Stimulated activated CD8-positive, alpha-beta memory T cell treated with anti-CD3 and anti-CD28 coated beads, Interleukin-4, amount 100 ng/mL, for 48 hours (primary cell): ENCODE measurements around the gene RPL27A.

Source experiments
- DNase-seq: peaks from one replicate; pipeline ENCODE4 v3.0.0-alpha.2; 2020

The RPL27A gene

DNA sequence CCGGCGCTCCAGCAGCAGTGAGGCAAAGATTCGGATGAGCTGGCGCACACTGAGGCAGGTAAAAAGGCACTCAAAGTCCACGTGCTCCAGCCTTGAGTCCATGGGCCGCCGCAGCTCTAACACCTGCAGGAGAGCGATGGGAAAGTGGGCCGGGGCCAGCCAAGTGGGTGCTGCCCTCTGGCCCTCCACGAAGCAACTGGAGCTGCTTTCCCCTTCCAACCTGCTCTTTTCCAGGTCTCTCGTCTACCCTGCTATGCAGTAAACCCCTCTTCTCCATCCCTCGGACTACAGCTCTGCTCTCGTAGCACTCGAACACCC lies 20.0 kb downstream of the RPL27A start:
- no peak for DNase-seq

DNA sequence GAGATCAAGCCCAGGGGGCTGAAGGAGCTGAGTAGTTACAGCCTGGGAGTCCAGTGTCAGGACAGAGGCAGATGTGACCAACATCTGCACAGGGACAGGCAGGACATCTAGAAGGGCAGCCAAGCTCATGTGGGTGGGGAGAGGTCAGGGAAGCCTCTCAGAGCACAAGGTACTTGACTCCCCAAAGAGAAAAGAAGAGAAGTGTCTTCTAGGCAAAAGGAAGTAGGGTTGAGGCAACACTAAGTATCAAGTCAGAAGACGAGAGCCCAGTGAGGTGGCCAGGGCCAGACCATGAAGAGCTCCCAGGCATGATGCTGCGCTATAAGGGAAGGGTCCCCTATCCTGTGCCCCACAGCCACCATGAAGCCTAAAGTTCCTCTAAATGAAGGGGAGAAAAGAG lies 21.5 kb downstream of the RPL27A start:
- no peak for DNase-seq

- DNase-seq: no peak
Measured at GRCh38 chr11:8705146-8705545, 22.6 kb downstream of the RPL27A start.

GRCh38 chr11:8706673-8707432 lies 24.3 kb downstream of the RPL27A start:
- no peak for DNase-seq

DNA sequence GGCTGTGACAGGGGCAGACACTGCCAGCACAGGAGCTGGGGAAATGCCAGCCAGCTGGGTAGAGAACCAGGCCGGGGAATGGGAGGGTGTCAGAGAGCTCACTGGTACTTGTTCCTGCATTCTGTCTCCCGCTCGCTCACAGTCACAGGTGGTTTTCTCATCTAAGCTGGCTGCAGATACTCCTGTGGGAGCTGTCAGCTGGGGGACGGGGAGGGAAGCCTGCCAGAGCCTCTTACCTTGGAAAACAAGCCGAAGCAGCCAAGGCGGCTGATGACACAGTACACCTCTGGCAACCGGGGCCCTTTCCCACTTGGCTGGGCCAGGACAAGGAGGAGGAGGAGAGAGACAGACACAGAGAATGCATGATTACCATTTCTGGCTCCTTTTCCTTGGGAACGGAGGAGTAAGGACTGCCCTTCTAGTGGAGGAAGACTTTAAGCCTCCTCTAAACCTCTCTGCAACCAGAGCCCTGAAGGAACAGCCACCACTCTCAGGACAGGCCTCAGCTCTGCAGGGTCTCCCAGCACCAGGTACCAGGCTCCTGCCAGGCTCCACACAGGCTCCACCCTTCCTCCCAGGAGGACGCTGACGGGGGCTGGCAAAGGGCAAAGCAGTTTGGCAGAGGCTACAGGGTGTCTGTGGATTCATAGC lies 25.1 kb downstream of the RPL27A start:
- DNase-seq: no peak

- no peak for DNase-seq
Measured at GRCh38 chr11:8709002-8709672, 26.5 kb downstream of the RPL27A start.

GRCh38 chr11:8709777-8710176 lies 27.2 kb downstream of the RPL27A start:
- DNase-seq: no peak

DNA sequence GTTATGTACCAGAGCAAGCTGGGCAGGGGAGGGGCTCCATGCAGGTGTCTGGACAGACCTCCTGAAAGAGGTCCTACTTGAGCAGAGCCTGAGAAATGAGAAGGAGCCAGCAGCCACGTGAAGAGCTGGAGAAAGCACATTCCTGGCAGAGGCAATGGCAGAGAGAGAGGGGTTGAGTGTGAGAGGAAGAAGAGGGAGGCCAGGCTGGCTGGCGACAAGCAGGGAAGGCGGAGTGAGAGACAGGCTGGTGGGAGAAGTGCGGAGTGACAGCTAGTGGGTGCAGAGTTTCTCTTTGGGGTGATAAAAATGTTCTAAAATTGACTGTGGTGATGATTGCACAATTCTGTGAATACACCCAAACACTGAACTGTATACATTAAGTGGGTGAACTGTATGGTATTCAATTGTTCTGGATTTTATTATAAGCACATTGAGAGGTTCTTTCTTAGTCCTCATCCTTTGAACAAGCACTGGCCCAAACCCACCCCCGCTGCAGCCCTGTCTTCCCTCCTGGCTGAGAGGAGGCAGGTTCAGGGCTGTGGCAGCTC lies 29.4 kb downstream of the RPL27A start:
- no peak for DNase-seq

GRCh38 chr11:8712506-8712905 lies 29.9 kb downstream of the RPL27A start:
- no peak for DNase-seq

- no peak for DNase-seq
Measured at GRCh38 chr11:8713760-8714454, 31.3 kb downstream of the RPL27A start.

- DNase-seq: no peak
Measured at GRCh38 chr11:8714622-8715225, 32.1 kb downstream of the RPL27A start.

DNA sequence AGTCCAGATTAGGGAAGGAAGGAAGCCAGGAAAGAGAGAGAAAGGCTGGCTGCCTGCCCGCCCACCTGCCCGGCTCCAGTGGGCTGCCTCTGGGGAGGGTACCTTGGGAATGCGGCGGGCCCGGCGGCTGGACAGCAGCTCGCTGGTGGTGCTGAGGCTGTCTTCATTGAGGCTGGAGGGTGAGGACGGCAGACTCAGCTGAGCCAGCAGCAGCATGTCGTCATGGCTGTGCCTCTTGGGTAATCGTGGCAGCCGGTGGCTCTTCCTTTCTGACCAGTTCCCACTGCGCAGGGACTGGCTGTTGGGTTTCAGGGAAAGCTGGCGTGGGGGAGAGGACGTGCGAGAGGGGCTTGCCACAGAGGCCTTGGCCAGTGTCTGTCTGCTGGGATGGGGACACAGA lies 32.9 kb downstream of the RPL27A start:
- DNase-seq: no peak

- no peak for DNase-seq
Measured at GRCh38 chr11:8717544-8717875, 34.9 kb downstream of the RPL27A start.

DNA sequence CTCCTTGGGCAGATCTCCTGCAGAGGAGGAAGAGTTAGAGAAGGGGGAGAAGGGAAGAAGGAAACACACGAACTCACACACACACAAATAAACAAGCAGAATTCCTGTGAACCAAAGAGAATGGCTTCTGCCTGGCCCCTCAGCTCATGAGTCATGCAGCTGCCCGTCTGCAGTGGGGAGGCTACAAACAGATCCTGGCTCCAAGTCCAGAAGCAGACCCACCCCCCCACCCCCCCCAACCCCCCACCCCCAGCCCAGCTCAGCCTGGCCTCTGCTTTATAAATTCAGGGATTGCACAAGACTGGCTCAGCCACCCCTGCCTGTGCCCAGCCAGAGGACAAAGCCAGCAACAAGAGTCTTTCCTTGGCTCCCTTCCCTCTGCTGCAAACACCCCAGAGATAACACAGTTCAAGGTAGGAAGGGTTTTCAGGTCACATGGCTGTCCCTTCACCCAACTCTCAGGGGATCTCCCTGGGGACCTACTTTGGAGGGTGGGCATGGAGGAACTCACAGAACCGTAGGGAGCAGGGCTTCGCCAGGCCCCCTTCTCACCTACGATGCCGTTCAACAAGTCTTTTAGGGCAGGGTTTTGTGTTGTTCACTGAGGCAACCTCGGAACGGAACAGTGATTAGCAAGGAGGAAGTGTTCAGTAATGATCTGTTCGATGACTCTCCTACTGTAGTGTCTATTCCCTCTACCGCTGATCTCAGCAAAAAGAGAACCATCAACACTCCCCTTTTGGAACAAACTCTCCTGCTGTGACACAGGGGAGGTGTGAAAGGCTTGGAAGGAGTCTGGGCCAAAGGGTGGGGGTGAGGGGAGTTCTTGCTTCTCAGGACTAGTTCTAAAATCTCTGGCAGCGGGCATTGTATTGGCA lies 35.5 kb downstream of the RPL27A start:
- no peak for DNase-seq

DNA sequence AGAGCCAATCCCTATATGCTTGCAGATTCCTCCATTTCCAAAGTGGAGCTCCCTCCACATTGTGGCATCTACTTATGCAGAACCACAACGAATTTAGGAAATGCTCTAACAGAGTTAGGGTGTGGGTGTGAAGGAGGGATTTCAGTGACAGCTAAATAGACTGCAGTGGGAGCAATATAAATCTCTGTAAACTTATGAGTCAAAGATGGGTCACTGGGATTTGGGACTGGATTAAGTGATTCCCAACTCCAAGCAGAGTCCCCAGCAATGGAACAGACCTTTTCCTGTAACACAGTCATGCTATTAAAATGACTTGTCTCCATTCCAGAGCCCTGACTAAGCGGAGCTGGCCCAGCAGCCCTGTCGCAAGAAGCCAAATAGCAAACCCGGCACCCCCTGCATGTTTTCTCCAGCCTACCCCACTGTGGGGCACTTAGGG lies 36.6 kb downstream of the RPL27A start:
- no peak for DNase-seq

GRCh38 chr11:8719721-8720120 lies 37.1 kb downstream of the RPL27A start:
- DNase-seq: no peak

DNA sequence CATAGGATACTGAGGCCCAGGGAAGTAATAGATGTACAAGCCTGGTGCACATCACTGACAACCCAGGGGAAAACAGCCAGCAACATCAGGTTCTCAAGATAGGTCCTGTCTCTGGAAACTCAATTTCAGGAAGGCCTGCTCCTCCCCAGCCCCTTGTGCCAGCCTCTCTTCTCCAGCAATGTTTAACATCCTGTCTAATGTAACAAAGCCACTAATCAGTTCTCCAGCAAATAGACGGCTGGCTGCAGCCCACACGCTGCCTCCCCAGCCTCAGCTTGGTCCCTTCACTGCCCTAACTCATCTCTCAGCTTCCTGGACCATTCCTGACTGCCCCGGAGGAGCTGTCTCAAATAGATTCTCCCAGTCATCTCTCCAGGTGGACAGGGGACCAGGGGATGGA lies 37.8 kb downstream of the RPL27A start:
- DNase-seq: no peak

DNA sequence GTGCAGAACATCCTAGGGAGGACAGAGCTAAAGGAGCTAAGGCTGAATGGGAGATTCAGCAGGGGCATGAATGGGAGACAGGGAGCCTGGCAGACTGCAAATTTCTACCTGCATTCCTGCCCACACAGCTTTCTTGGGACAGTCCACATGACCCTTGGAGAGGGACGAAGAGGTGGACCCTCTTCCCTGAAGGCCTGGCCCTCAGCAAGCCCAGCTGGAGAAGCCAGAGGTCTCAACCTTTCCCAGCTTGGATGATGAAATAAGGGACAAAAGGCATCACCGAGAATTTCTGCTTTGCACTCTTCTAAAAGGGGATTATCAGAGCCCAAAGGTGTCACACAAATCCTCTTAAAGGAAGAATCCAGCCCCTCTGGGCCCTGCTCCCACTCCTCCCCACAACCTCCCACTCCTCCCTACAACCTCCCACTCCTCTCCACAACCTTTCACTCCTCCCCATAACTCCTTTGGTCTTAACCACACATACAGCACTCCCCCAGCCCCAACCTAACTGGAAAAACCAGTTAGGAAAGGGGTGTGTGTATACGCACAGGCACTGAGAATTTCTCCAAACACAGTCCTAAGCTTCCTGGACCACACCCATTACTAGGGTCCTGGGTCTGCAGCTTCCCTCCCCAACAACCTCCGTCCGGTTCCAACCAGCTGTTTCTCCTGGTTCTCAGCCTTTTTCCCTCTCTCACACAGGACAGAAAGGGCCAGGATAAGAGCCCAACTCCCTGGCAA lies 38.4 kb downstream of the RPL27A start:
- DNase-seq: no peak

GRCh38 chr11:8721609-8722500 lies 39.3 kb downstream of the RPL27A start:
- no peak for DNase-seq

DNA sequence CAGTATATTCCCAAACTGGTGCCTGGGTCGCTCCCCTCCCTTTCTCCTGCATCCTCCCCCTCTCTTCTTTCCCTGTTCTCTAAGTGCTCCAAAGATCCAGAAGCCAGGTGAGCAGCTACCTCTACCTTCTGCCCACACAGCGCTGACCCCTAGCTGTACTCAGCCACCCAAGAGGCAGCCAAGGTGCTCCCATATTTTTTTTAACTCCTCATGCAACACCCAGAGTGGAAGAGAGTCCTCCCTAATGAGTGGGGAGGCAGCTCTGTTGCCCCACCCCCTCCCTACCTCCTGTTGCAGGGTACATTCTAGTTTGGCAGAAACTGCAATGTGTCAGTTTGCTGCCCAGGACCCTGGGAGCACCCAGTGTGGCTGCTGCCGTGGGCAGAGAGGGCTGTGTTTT lies 40.2 kb downstream of the RPL27A start:
- no peak for DNase-seq
